Gastrocnemius medialis (tissue), 4 donors: Measurements from ENCODE around the gene P4HA2. TPM values are rescaled to one million over a fixed set of nuclear protein-coding genes. Genes with fewer than 3 reads are reported as not detected.

Experiments used
- ATAC-seq, 2 donors: fragments of 150-250 bp; one replicate each; pipeline ENCODE4 v1.9.1; 2016
- DNase-seq, 2 donors: peaks; one replicate each; pipeline ENCODE4 v3.0.0-alpha.2; 2019
- H3K27ac ChIP-seq, 4 donors: fragments of 200-600 bp; sonication (generic); 1 replicate in 1 of 4; 2 replicates in 3 of 4; pipeline ENCODE4 v1.5.1; 2016 to 2018; ENCODE audit warnings: mild to moderate bottlenecking in 2 of 4, moderate library complexity in 1 of 4
- H3K27me3 ChIP-seq, 3 donors: fragments of 200-600 bp; sonication (generic) in 2 of 3; 1 replicate in 1 of 3; 2 replicates in 2 of 3; pipeline versions ENCODE4 v1.5.1 to v1.6.0; 2016 to 2019; ENCODE audit warnings: mild to moderate bottlenecking in 1 of 3, moderate library complexity in 1 of 3
- H3K36me3 ChIP-seq, 2 donors: fragments of 200-600 bp; sonication (generic) in 1 of 2; one replicate each; pipeline ENCODE4 v1.5.1; 2017 to 2018
- H3K4me1 ChIP-seq, 2 donors: fragments of 200-600 bp; sonication (generic) in 1 of 2; one replicate each; pipeline ENCODE4 v1.5.1; 2016 to 2017; ENCODE audit warnings: mild to moderate bottlenecking in 2 of 2
- H3K4me3 ChIP-seq, 4 donors: fragments of 200-600 bp; sonication (generic) in 3 of 4; 1 replicate in 1 of 4; 2 replicates in 3 of 4; pipeline ENCODE4 v1.5.1; 2016 to 2019; ENCODE audit warnings: mild to moderate bottlenecking in 2 of 4
- H3K9me3 ChIP-seq, 3 donors: fragments of 200-600 bp; sonication (generic) in 2 of 3; 1 replicate in 1 of 3; 2 replicates in 2 of 3; pipeline ENCODE4 v1.5.1; 2016 to 2019
- CTCF ChIP-seq, 5 experiments: fragments of 450-650 bp in 3 of 5; fragments of 200-600 bp in 2 of 5; sonication (generic) in 2 of 5; IDR thresholded peaks in 4 of 5; conservative IDR thresholded peaks in 1 of 5; 1 replicate in 4 of 5; 2 replicates in 1 of 5; pipeline ENCODE4 v1.5.1; 2016 to 2019; ENCODE audit warnings: antibody characterized with exemption in 5 of 5, mild to moderate bottlenecking in 3 of 5, moderate library complexity in 3 of 5
- POLR2A ChIP-seq, 2 donors: fragments of 450-650 bp; IDR thresholded peaks; one replicate each; pipeline ENCODE4 v1.6.1; 2017; ENCODE audit warnings: antibody characterized with exemption in 2 of 2, mild to moderate bottlenecking in 2 of 2, moderate library complexity in 2 of 2
- in situ Hi-C, 4 donors: fragments of 200-750 bp; cut with MboI; loops; one replicate each; pipeline versions ENCODE4 v1.15.0 to v1.8.0; 2017; ENCODE audit warnings: low sequenced_read_pairs in 4 of 4
- intact Hi-C: fragments of 100-400 bp; cut with DNase I; formaldehyde crosslinking; loops from one replicate; pipeline ENCODE4 v1.15.1; 2023; ENCODE audit warnings: low total_unique reads
- total RNA-seq, 4 donors: library from RNA; depleted of rRNA; stranded (reverse); fragments of >200 nt; gene quantifications; one replicate each; pipeline versions ENCODE4 v1.1.0 to v1.2.3, GENCODE V29; 2016

Gene P4HA2
- total RNA-seq, 4 donors from 2014 or later = 5.8 to 15.7 (median 10.3) TPM

- Histone ChIP-seq H3K4me1 (peaks cover 5 to 6% of the 10 kb centered on the region in 2 donors), H3K36me3 (no peaks in the 10 kb centered on the region), H3K9me3 (no peaks in the 10 kb centered on the region), H3K27ac (no peak overlapping the region), H3K4me3 (no peak overlapping the region), H3K27me3 (no peaks in the 10 kb centered on the region)
- intact Hi-C loops (loop anchor here (2.0 kb wide), 1 partner anchor 227 kb away; no protein-coding TSS in a partner anchor), in situ Hi-C loops (loop anchor here in 3 of 4 donors (10.0 to 25.0 kb wide), 4 partner anchors 101 to 239 kb away; partner anchors contain the start of gene IRF1 (in 1 of the 3))
- no peak for TF ChIP-seq CTCF (IDR thresholded peaks at IDR 0.05 in 4 of 5, conservative IDR thresholded peaks at IDR 0.05 in 1 of 5)
- no peak for TF ChIP-seq POLR2A (IDR thresholded peaks at IDR 0.05)
- ATAC-seq (no peak), DNase-seq (no peak)
Observed at GRCh38 chr5:132273631-132274030, 46.0 kb upstream of the P4HA2 start.

- Histone ChIP-seq H3K27ac (no peak overlapping the region), H3K27me3 (no peaks in the 10 kb centered on the region), H3K9me3 (no peaks in the 10 kb centered on the region), H3K4me3 (no peak overlapping the region), H3K4me1 (peaks cover 5 to 6% of the 10 kb centered on the region in 2 donors), H3K36me3 (no peaks in the 10 kb centered on the region)
- ATAC-seq (peak; percentile 64 to 78), DNase-seq (no peak)
- intact Hi-C loops (loop anchor here (2.0 kb wide), 1 partner anchor 228 kb away; no protein-coding TSS in a partner anchor), in situ Hi-C loops (loop anchor here in 3 of 4 donors (10.0 to 25.0 kb wide), 4 partner anchors 102 to 240 kb away; partner anchors contain the start of gene IRF1 (in 1 of the 3))
- TF ChIP-seq CTCF (IDR thresholded peaks at IDR 0.05 in 4 of 5, conservative IDR thresholded peaks at IDR 0.05 in 1 of 5) (peak; percentile 63 to 86 (median 86)), POLR2A (IDR thresholded peaks at IDR 0.05) (no peak)
Observed at GRCh38 chr5:132272311-132273210, 44.9 kb upstream of the P4HA2 start.

GRCh38 chr5:132271251-132272246, 43.9 kb upstream of the P4HA2 start:
- no peak for ATAC-seq
- peaks cover 5 to 6% of the 10 kb centered on the region in 2 donors for H3K4me1 ChIP-seq
- no peaks in the 10 kb centered on the region for H3K9me3 ChIP-seq
- in situ Hi-C loops = loop anchor here in 3 of 4 donors (10.0 to 25.0 kb wide), 4 partner anchors 103 to 241 kb away; partner anchors contain the start of gene IRF1 (in 1 of the 3)
- H3K36me3 ChIP-seq = no peaks in the 10 kb centered on the region
- no peak overlapping the region for H3K4me3 ChIP-seq
- no peak overlapping the region for H3K27ac ChIP-seq
- no peaks in the 10 kb centered on the region for H3K27me3 ChIP-seq
- no peak for TF ChIP-seq CTCF (IDR thresholded peaks at IDR 0.05 in 4 of 5, conservative IDR thresholded peaks at IDR 0.05 in 1 of 5)
- TF ChIP-seq POLR2A (IDR thresholded peaks at IDR 0.05) = no peak
- DNase-seq = no peak
- intact Hi-C loops = loop anchor here (2.0 kb wide), 1 partner anchor 229 kb away; no protein-coding TSS in a partner anchor

- Histone ChIP-seq H3K9me3 (no peaks in the 10 kb centered on the region), H3K27ac (no peak overlapping the region), H3K4me3 (no peak overlapping the region), H3K4me1 (peaks cover 5 to 9% of the 10 kb centered on the region in 2 donors), H3K27me3 (no peaks in the 10 kb centered on the region), H3K36me3 (no peaks in the 10 kb centered on the region)
- in situ Hi-C loops (loop anchor here in 3 of 4 donors (10.0 to 25.0 kb wide), 4 partner anchors 104 to 242 kb away; partner anchors contain the start of gene IRF1 (in 1 of the 3)), intact Hi-C loops (no loop called here)
- DNase-seq = no peak
- no peak for ATAC-seq
- TF ChIP-seq POLR2A (IDR thresholded peaks at IDR 0.05) = no peak
- no peak for TF ChIP-seq CTCF (IDR thresholded peaks at IDR 0.05 in 4 of 5, conservative IDR thresholded peaks at IDR 0.05 in 1 of 5)
Observed at GRCh38 chr5:132270706-132271105, 43.1 kb upstream of the P4HA2 start.
